Neural cell (in vitro differentiated cells): ENCODE results near the gene ATOX1. TPM values are rescaled to one million over a fixed set of nuclear protein-coding genes. Genes with fewer than 3 reads are reported as not detected.

Experiments used
- H2AFZ ChIP-seq: fragments of 200-600, 300-800 bp; sonication (generic), shearing (Covaris generic); 2 replicates; pipeline ENCODE4 v1.6.0; 2014; ENCODE audit warnings: low read depth, mild to moderate bottlenecking, antibody characterized with exemption, low read length, moderate library complexity
- H3F3A ChIP-seq: fragments of 200-600 bp; shearing (Covaris generic); 2 replicates; pipeline ENCODE4 v1.6.1; 2016; ENCODE audit warnings: mild to moderate bottlenecking, moderate library complexity, mixed read lengths, antibody characterized with exemption, low read length; ENCODE audit not compliant: insufficient read depth, poor library complexity, severe bottlenecking
- H3K27ac ChIP-seq: fragments of 200-600, 300-800 bp; sonication (generic), shearing (Covaris generic); 2 replicates; pipeline ENCODE4 v1.5.1; 2014; ENCODE audit warnings: mild to moderate bottlenecking, low read length, moderate library complexity
- H3K27me3 ChIP-seq: fragments of 300-800, 200-600 bp; sonication (generic), shearing (Covaris generic); 2 replicates; pipeline ENCODE4 v1.6.0; 2014; ENCODE audit warnings: mild to moderate bottlenecking, low read depth, low read length, moderate library complexity; ENCODE audit not compliant: insufficient read depth
- H3K36me3 ChIP-seq: fragments of 300-800, 200-600 bp; sonication (generic), shearing (Covaris generic); 2 replicates; pipeline ENCODE4 v1.5.1; 2014; ENCODE audit warnings: mild to moderate bottlenecking, antibody characterized with exemption, low read length, moderate library complexity; ENCODE audit not compliant: insufficient read depth
- H3K4me2 ChIP-seq: fragments of 300-800, 200-600 bp; sonication (generic), shearing (Covaris generic); 2 replicates; pipeline ENCODE4 v1.6.0; 2014; ENCODE audit warnings: mild to moderate bottlenecking, low read length
- H3K4me3 ChIP-seq: fragments of 300-800, 200-600 bp; sonication (generic), shearing (Covaris generic); 2 replicates; pipeline ENCODE4 v1.5.1; 2014; ENCODE audit warnings: mild to moderate bottlenecking, low read length, moderate library complexity
- H3K79me2 ChIP-seq: fragments of 200-600 bp; shearing (Covaris generic); replicated peaks from 2 replicates; pipeline ENCODE4 v1.6.0; 2014; ENCODE audit warnings: mild to moderate bottlenecking, low read length, moderate library complexity; ENCODE audit not compliant: insufficient read depth
- H3K9ac ChIP-seq: fragments of 300-800, 200-600 bp; sonication (generic), shearing (Covaris generic); 2 replicates; pipeline ENCODE4 v1.6.1; 2016; ENCODE audit warnings: mild to moderate bottlenecking, low read length, mixed read lengths
- H3K9me2 ChIP-seq: fragments of 200-600 bp; shearing (Covaris generic); 2 replicates; pipeline ENCODE4 v1.6.1; 2016; ENCODE audit warnings: mild to moderate bottlenecking, low read length, mixed read lengths; ENCODE audit not compliant: insufficient read depth
- H3K9me3 ChIP-seq: fragments of 200-600, 300-800 bp; sonication (generic), shearing (Covaris generic); 2 replicates; pipeline ENCODE4 v1.6.1; 2016; ENCODE audit warnings: mild to moderate bottlenecking, mixed run types, low read length, moderate library complexity, mixed read lengths
- H4K20me1 ChIP-seq: fragments of 200-600 bp; shearing (Covaris generic); 2 replicates; pipeline ENCODE4 v1.6.1; 2016; ENCODE audit warnings: mild to moderate bottlenecking, mixed run types; ENCODE audit not compliant: insufficient read depth
- EP300 ChIP-seq: fragments of 450-650 bp; conservative IDR thresholded peaks from 2 replicates; pipeline ENCODE4 v1.6.1; 2014; ENCODE audit warnings: antibody characterized with exemption, mild to moderate bottlenecking, moderate library complexity; ENCODE audit not compliant: poor library complexity, severe bottlenecking
- EZH2 ChIP-seq: fragments of 200-600, 300-800 bp; shearing (Covaris generic), sonication (generic); IDR thresholded peaks from 2 replicates; pipeline ENCODE4 v1.6.1; 2014; ENCODE audit warnings: antibody characterized with exemption, low read length, borderline replicate concordance, mild to moderate bottlenecking; ENCODE audit not compliant: insufficient read depth, poor library complexity, severe bottlenecking
- MXI1 ChIP-seq: fragments of 450-650 bp; conservative IDR thresholded peaks from 2 replicates; pipeline ENCODE4 v1.6.1; 2014; ENCODE audit warnings: antibody characterized with exemption, mild to moderate bottlenecking; ENCODE audit not compliant: poor library complexity, severe bottlenecking
- POLR2AphosphoS5 ChIP-seq: IDR thresholded peaks from 2 replicates; pipeline ENCODE4 v1.6.1; 2012
- RAD21 ChIP-seq: fragments of 450-650 bp; conservative IDR thresholded peaks from 2 replicates; pipeline ENCODE4 v1.6.1; 2014; ENCODE audit warnings: antibody characterized with exemption, mild to moderate bottlenecking, moderate library complexity
- SMC3 ChIP-seq: fragments of 450-650 bp; conservative IDR thresholded peaks from 2 replicates; pipeline ENCODE4 v1.6.1; 2014; ENCODE audit warnings: antibody characterized with exemption, mild to moderate bottlenecking, moderate library complexity; ENCODE audit not compliant: poor library complexity
- TAF1 ChIP-seq: IDR thresholded peaks from 2 replicates; pipeline ENCODE4 v1.6.1; 2012; ENCODE audit warnings: low read depth
- polyA plus RNA-seq: library from polyadenylated mRNA; depleted of rRNA; stranded (reverse); fragments of >200 nt; gene quantifications from 2 replicates; pipeline ENCODE4 v1.2.3, GENCODE V29; 2014
- TF ChIP-seq, protein P1 (sequence below): IDR thresholded peaks from 2 replicates; pipeline ENCODE4 v1.6.1; 2012; ENCODE audit warnings: borderline replicate concordance
- TF ChIP-seq, protein P2 (sequence below): fragments of 450-650 bp; IDR thresholded peaks from 2 replicates; pipeline ENCODE4 v1.5.1; 2014; ENCODE audit warnings: antibody characterized with exemption, mild to moderate bottlenecking, moderate library complexity; ENCODE audit not compliant: poor library complexity, severe bottlenecking

Gene ATOX1
- polyA plus RNA-seq, 1 donor from 2014 or later, result 79.9 TPM

DNA sequence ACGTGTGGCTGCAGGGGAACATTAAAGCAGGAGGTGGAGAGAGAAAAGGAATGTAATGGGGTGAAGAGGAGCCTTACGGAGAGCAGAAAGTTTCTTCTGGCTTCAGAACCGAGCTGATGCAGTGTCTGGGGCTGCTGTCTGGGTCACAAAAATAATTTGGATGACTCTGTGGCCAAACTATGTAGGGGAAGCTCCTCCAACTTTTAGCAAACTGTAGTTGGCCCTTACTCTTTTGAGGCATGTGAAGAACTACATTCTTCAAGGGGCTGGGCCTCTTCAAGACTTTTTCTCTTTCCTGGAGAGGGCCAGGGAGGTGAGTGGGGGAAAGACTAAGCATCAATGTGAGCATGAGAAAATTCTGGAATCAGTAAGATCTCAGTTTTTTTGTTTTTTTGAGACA lies 39.8 kb downstream of the ATOX1 start:
- Histone ChIP-seq H3K9ac (no peak overlapping the region), H2AFZ (no peak overlapping the region)

DNA sequence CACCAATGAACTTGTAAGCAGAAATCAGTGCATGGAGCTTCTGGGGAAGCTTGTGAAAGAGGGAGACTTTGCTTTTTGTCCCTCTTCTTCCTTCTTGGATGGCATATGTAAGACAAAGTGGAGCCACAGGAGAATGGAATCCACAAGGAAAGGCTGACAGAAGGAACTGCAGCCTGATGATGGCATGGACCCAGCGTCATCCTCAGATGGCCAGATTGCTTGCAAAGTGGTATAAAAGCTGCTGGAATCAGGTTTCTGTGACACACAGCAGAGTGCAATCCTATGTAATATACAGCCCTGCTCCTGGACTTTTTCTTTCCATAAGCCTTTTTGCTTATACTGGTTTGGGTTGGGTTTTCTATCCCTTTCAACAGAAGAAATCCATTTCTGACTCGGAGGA lies 40.3 kb downstream of the ATOX1 start:
- H3K4me2 ChIP-seq, result no peak overlapping the region
- TF ChIP-seq MXI1, result no peak
- no peak for TF ChIP-seq EZH2
- TF ChIP-seq POLR2AphosphoS5, result no peak
- H3K36me3 ChIP-seq, result no peaks in the 10 kb centered on the region
- H3K4me3 ChIP-seq, result no peak overlapping the region
- H3K9me3 ChIP-seq, result no peaks in the 10 kb centered on the region
- no peaks in the 10 kb centered on the region for H3K79me2 ChIP-seq
- H2AFZ ChIP-seq, result no peak overlapping the region
- no peaks in the 10 kb centered on the region for H4K20me1 ChIP-seq
- H3K27ac ChIP-seq, result no peak overlapping the region
- H3F3A ChIP-seq, result no peaks in the 10 kb centered on the region
- no peaks in the 10 kb centered on the region for H3K27me3 ChIP-seq
- no peak overlapping the region for H3K9ac ChIP-seq
- no peaks in the 10 kb centered on the region for H3K9me2 ChIP-seq

More for the DNA sequence above, 39.8 kb downstream of the ATOX1 start:
- Histone ChIP-seq H3K79me2 (no peaks in the 10 kb centered on the region), H3F3A (no peaks in the 10 kb centered on the region), H3K9me2 (no peaks in the 10 kb centered on the region), H3K4me2 (no peak overlapping the region), H3K4me3 (no peak overlapping the region), H3K9me3 (no peaks in the 10 kb centered on the region), H3K27ac (no peak overlapping the region), H3K36me3 (no peaks in the 10 kb centered on the region), H4K20me1 (no peaks in the 10 kb centered on the region), H3K27me3 (no peaks in the 10 kb centered on the region)
- TF ChIP-seq EZH2, result no peak

DNA sequence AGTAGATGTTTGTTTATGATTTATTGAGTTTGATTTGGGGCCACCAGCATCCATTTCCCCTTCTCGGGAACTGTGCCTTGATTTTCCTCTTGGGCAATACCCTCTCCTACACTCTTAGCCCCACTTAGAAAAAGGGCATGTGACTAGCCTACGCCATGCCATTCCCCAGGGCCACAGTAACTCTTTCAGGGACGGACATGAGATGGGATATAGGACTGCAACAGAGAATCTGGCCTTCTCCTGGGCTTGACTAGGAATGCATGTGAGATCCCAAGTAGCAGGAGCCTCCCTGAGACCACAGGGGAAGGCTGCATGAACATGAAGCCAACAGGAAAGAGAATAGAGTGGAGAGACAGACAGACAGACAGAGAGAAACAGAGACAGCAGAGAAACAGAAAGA lies 41.0 kb downstream of the ATOX1 start:
- no peak overlapping the region for H3K9ac ChIP-seq
- no peak overlapping the region for H3K4me2 ChIP-seq
- H3K4me3 ChIP-seq, result no peak overlapping the region
- no peak overlapping the region for H3K27ac ChIP-seq
- no peaks in the 10 kb centered on the region for H3K9me2 ChIP-seq
- no peaks in the 10 kb centered on the region for H3K36me3 ChIP-seq
- H3K9me3 ChIP-seq, result no peaks in the 10 kb centered on the region
- no peaks in the 10 kb centered on the region for H3F3A ChIP-seq
- H3K27me3 ChIP-seq, result no peaks in the 10 kb centered on the region
- no peak overlapping the region for H2AFZ ChIP-seq
- TF ChIP-seq MXI1, result no peak
- no peak for TF ChIP-seq EP300
- TF ChIP-seq TAF1, result no peak
- TF ChIP-seq, protein P1, sequence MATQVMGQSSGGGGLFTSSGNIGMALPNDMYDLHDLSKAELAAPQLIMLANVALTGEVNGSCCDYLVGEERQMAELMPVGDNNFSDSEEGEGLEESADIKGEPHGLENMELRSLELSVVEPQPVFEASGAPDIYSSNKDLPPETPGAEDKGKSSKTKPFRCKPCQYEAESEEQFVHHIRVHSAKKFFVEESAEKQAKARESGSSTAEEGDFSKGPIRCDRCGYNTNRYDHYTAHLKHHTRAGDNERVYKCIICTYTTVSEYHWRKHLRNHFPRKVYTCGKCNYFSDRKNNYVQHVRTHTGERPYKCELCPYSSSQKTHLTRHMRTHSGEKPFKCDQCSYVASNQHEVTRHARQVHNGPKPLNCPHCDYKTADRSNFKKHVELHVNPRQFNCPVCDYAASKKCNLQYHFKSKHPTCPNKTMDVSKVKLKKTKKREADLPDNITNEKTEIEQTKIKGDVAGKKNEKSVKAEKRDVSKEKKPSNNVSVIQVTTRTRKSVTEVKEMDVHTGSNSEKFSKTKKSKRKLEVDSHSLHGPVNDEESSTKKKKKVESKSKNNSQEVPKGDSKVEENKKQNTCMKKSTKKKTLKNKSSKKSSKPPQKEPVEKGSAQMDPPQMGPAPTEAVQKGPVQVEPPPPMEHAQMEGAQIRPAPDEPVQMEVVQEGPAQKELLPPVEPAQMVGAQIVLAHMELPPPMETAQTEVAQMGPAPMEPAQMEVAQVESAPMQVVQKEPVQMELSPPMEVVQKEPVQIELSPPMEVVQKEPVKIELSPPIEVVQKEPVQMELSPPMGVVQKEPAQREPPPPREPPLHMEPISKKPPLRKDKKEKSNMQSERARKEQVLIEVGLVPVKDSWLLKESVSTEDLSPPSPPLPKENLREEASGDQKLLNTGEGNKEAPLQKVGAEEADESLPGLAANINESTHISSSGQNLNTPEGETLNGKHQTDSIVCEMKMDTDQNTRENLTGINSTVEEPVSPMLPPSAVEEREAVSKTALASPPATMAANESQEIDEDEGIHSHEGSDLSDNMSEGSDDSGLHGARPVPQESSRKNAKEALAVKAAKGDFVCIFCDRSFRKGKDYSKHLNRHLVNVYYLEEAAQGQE, result no peak
- TF ChIP-seq EZH2, result no peak
- TF ChIP-seq RAD21, result no peak
- TF ChIP-seq POLR2AphosphoS5, result no peak
- no peak for TF ChIP-seq SMC3
- TF ChIP-seq, protein P2, sequence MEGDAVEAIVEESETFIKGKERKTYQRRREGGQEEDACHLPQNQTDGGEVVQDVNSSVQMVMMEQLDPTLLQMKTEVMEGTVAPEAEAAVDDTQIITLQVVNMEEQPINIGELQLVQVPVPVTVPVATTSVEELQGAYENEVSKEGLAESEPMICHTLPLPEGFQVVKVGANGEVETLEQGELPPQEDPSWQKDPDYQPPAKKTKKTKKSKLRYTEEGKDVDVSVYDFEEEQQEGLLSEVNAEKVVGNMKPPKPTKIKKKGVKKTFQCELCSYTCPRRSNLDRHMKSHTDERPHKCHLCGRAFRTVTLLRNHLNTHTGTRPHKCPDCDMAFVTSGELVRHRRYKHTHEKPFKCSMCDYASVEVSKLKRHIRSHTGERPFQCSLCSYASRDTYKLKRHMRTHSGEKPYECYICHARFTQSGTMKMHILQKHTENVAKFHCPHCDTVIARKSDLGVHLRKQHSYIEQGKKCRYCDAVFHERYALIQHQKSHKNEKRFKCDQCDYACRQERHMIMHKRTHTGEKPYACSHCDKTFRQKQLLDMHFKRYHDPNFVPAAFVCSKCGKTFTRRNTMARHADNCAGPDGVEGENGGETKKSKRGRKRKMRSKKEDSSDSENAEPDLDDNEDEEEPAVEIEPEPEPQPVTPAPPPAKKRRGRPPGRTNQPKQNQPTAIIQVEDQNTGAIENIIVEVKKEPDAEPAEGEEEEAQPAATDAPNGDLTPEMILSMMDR, result no peak
- H4K20me1 ChIP-seq, result no peaks in the 10 kb centered on the region
- no peaks in the 10 kb centered on the region for H3K79me2 ChIP-seq
